Right lobe of liver (tissue), 4 donors: ENCODE results near the gene ZNF710.

Experiments used
- CTCF ChIP-seq, 4 donors: fragments of 200-600 bp in 3 of 4; fragments of 450-650 bp in 1 of 4; IDR thresholded peaks; one replicate each; pipeline versions ENCODE4 v1.5.1 to v1.8.0; 2016 to 2022; ENCODE audit warnings: antibody characterized with exemption in 4 of 4, mild to moderate bottlenecking in 2 of 4
- POLR2A ChIP-seq: fragments of 450-650 bp; IDR thresholded peaks from one replicate; pipeline ENCODE4 v1.6.1; 2017; ENCODE audit warnings: antibody characterized with exemption, mild to moderate bottlenecking
- donor health status: DM: no; HTN: no; CAD: no.
- donor health status: DM: no; HTN: no; CAD: no.
- donor health status: DM: no; HTN: yes; CAD: no.

GRCh38 chr15:90015749-90016148, 14.6 kb downstream of the ZNF710 start:
- no peak for TF ChIP-seq CTCF (IDR thresholded peaks at IDR 0.05)
- no peak for TF ChIP-seq POLR2A
